NCI-H69 (cell line): ENCODE data around the gene KDM5A.
A peak's percentile ranks its signal among the peaks of the same experiment; 100 is the strongest.

Experiments
- DNase-seq: peaks from one replicate; lab custom pipeline; 2025; lab: John Stamatoyannopoulos, UW

Gene KDM5A

DNA sequence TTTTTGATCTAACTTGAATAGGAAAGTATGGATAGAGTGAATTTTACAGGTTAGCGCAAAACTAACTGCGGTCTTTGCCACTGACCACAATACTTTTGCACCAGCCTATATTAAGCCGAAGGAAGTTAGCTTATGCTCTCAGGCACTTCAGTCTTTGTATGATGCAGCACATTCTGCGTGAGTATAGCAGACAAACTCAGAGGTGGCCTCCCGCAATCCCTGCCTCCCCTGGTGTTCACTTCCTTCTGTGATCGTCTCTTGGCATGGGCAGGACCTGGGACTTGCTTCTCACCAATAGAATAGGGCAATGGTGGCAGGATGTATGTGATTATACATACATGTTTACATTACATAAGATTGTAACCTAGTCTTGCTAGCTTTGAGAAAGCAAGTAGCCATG is 116.2 kb downstream of the KDM5A start:
- DNase-seq: no peak

GRCh38 chr12:271161-271560 is 118.0 kb downstream of the KDM5A start:
- DNase-seq: no peak

DNA sequence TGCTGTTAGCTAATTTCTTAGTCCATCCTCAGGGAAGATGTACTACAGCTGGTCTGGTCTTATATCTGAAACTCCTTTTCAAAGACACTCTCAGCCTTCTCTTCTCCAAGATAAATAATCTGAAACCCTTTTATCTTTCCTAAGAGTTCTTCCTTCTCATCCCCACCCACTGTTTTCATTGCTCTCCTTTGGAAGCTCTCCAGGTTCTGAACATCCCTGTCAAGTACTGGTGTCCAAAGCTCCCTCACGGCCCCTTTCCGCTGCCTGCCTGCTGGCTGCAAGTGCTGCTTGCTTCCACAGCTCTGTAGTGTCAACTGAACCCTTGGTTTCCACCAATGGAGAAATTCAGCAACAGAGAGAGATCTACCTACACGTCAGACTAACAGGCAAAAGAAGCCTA is 119.9 kb downstream of the KDM5A start:
- peak; percentile 11 for DNase-seq

DNA sequence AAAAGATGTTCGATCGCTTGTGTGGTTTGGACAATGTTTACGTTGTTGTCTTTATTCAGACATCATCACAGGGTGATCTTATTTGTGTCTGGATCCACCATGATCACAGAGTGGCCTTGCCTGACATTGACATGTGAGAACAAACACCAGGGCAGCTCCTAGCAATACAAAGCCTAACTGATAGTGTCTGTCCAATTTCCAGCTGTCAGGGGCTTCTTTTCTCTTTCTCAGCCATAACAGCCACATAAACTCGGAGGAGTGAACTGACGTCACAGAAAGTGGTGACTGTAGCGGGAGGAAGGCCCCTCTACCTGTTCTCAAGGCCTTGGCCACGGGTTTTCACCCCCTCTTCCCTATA is 120.7 kb downstream of the KDM5A start:
- peak; percentile 35 for DNase-seq

DNA sequence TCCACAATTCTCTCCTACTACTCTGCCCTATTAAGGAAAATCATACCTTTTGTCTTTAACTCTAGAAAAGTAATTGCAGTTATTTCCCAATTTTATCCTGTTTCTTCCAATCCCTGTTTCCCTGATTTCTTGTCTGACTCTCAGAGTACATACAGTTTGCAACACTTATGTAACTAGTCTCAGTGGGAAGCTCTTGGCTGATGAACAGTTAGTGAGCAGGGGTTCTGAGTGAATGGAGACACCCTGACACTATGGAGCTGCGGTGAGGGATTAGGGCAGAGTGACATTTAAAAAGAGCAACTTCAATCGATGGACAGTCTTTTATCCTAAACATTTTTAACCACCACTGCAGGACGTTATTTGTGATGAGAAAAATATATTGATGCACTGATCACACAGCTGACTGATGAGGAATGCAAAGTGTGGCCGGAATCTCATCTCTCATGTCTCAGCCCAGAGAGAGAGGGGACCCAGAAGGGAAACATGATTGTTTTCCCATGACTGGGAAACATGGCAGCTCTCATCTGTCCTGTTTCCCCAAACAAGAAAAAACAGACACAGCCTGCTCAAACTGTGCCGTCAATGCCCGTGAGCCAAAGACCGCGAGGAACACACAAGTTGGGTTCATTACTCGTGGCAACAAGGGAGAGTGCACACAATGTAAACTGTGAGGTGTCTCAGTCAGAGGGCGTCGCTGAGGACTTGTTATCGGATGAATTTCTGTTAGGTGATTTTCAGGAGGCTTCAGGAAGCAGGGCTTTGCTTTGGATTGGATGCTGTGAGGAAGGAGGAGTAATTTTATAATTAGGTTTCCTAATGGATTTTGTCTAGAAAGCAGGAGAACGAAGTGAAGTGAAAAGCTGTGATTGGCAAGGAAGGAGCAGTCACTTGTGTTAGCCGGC is 121.3 kb downstream of the KDM5A start:
- DNase-seq: peak; percentile 61

DNA sequence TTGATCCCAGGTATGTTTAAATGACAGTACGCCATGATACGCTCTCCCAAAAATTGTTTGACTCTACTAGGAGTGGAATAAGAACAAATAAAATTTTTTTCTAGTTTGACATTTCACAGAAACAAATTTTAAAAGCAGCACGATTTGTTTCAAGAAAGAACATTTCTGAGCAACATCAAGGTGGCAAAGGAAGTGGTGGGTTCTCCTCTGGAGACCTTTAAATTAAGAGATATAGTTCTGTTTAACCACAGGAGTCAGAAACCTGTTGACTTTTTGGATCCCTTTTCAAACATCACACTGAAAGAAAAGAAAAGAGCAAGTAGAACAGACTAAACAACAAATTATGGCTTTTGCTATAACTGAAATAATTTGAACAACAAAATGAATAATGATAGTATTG is 124.0 kb downstream of the KDM5A start:
- no peak for DNase-seq

DNA sequence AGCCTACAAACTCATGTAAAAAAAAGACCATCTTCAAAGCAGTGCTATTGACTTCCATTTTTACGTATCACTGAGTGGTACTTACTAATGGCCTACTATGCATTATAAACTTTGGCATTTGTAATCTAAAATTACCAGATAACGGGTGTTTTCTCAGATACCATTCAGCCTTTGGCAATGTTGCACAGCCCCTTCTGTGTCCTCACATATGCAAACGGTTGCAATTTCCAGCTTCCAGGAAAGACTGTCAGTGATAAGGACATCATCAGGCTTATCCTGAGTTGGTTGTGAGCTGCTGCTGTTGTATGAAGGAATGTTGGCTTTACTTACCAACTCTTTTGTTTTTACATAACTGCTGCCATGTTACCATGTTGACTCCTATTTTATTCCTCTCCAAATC is 124.9 kb downstream of the KDM5A start:
- no peak for DNase-seq

DNA sequence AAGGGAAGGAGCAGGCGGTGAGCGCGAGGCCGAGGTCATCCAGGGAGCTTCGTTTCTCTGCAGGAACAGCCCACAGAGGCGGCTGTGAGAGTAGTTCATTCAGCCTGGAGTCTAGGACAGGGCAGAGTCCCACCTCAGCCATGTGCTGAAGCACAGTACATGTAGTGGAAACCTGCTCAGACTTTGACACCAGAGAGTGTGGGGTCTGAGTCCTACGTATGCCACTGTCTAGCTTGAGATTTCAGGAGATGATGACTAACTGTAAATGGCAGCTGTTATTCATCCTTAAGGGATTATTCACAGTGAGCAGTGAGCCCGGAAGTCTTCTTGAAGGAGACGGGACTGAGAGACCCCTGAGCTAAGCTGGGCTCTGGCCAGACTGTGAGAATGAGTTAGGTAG is 125.5 kb downstream of the KDM5A start:
- no peak for DNase-seq

GRCh38 chr12:262817-263216 is 126.3 kb downstream of the KDM5A start, which contains the start of gene SLC6A13:
SLC6A13 (minus strand) TSS chr12:262836; CDS start chr12:260052, 2,784 bp downstream.
- peak; percentile 12 for DNase-seq

- no peak for DNase-seq
Measured at GRCh38 chr12:262113-262512, 127.0 kb downstream of the KDM5A start.

- no peak for DNase-seq
Measured at GRCh38 chr12:257521-258321, 131.4 kb downstream of the KDM5A start.

DNA sequence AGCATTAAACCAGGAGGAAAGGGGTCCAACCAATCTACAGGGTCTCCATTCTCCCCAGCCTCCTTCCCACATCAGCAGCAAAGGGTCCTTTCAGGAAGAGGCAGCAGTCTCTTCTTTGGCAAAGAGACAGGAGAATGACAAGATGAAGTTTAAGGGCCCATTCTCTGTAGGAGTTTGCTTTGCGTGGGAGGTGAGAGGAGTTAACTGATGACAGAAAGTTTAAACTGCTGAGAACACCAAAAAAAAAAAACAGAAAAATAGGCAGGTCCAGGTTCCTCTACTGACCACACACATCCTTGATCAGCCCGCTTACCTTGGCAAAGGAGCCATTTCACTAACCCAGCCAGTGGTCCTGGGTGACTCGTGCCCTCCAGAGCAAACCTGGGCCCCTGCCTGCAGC is 132.2 kb downstream of the KDM5A start:
- no peak for DNase-seq

DNA sequence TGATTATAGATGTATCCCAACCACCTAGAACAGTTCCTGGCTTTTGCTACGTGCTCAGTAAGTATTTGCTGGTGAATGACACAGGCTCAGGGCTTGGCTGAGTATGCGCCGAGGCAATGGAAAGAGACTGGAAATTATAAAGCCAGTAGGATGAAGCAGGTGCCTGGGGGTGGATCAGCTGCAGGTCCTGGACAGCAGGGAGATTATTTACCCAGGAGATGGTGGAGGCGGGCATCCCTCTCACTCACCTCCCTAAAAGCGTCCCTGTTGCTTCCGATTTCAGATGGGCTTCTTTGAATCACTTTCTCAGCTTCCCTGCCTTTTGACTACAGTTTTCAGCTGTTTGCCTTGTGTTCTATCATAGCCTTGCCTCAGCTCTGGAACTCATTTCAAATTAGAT is 132.9 kb downstream of the KDM5A start:
- DNase-seq: peak; percentile 14

GRCh38 chr12:254912-255311 is 134.2 kb downstream of the KDM5A start:
- DNase-seq: no peak

DNA sequence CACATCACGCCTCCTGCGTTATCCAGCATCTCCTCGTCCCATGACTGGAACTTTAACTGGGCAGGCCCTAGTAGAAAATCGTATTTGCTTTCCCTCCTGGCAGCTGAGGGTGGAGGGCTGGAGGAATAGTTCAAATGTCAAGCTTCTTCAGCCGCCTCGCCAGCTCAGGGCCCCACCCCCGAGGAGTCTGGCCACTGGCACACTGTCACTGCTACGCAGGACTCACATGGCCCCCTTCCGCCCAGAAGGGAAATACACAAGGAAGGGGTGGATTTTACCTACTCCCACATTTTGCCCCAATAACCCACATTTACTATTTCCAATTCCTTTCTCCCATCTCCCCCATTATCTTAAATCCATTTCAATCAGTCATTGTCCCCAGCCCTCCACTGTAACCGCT is 135.1 kb downstream of the KDM5A start:
- no peak for DNase-seq

DNA sequence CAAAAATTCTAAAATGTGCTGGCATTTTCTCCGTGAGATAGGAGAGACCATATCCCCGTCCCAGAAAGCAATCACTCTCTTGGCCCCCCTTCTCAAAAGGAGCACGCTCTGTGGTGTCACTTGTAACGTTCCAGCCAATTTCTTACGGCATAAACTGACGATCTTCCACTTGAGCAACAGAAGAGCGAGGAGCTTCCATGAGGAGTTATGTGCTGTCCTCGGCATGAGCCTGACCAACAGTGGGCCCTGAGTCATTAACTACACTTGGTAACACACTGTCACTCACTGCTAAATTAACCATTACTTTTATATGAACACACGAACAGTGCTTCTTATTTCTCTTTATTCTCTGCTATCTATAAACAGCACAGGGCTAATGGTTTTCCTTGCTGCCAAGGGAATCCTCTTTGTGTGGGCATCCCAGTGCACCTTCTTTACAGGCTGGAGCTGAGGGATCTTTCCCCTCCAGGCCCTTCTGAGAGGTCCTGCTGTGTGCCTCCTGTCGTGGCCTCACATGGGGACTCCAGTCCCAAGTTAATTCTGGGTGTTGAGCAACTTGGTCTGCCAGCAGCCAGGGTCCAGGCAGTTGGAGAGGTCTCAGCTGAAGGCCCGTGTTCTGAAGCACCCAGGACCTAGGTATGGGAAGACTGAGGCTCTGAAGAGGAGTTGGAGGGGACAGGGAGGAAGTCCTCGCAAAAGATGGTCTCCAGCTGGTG is 135.8 kb downstream of the KDM5A start:
- DNase-seq: no peak

GRCh38 chr12:252636-253035 is 136.5 kb downstream of the KDM5A start:
- peak; percentile 48 for DNase-seq

- no peak for DNase-seq
Measured at GRCh38 chr12:247271-247670, 141.8 kb downstream of the KDM5A start.

DNA sequence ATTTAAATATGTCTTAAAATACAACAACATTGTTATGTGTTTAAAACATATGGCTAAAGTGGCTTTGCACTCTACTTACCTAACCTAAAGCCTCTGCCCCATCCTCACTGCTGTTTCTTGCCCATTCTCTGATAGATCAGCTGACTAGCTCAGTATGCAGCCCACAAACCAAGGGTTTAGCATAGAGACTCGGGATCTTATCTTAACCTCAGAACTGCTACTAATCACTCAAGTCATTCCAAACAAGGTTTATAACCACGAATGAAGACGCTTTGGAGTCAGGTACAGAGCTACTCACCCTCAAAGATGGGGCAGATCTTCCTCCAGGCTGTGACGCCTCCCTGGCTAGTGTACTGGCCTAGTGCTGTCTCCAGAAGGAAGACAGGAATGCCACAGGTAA is 145.7 kb downstream of the KDM5A start:
- DNase-seq: no peak

GRCh38 chr12:242496-242895 is 146.6 kb downstream of the KDM5A start:
- no peak for DNase-seq

- DNase-seq: no peak
Measured at GRCh38 chr12:241266-241665, 147.9 kb downstream of the KDM5A start.

- no peak for DNase-seq
Measured at GRCh38 chr12:240566-240965, 148.6 kb downstream of the KDM5A start.
